KMS-11 (cell line): ENCODE data around the gene EXOC3L4.
"Not testable (repeated sequence)": the region's sequence is repeated elsewhere in the genome, so short reads cannot be mapped to it uniquely, and the experiment has no call there.

ENCODE experiments used
- H2AFZ ChIP-seq: fragments of 200-600 bp; sonication (generic); 2 replicates; pipeline ENCODE4 v1.6.1; 2016; ENCODE audit warnings: antibody characterized with exemption, mixed run types, low read depth
- H3K27ac ChIP-seq: fragments of 200-600 bp; sonication (generic); 2 replicates; pipeline ENCODE4 v1.6.1; 2016; ENCODE audit warnings: mild to moderate bottlenecking, mixed run types
- H3K27me3 ChIP-seq: fragments of 200-600 bp; sonication (generic); 2 replicates; pipeline ENCODE4 v1.6.1; 2017; ENCODE audit warnings: mild to moderate bottlenecking, low read depth, mixed run types, moderate library complexity; ENCODE audit not compliant: insufficient read depth
- H3K36me3 ChIP-seq: fragments of 200-600 bp; sonication (generic); 2 replicates; pipeline ENCODE4 v1.6.1; 2017; ENCODE audit warnings: mild to moderate bottlenecking, mixed run types; ENCODE audit not compliant: insufficient read depth
- H3K4me1 ChIP-seq: fragments of 200-600 bp; sonication (generic); 2 replicates; pipeline ENCODE4 v1.6.1; 2016; ENCODE audit warnings: mild to moderate bottlenecking, low read depth, mixed run types; ENCODE audit not compliant: poor library complexity, severe bottlenecking
- H3K4me2 ChIP-seq: fragments of 200-600 bp; sonication (generic); 2 replicates; pipeline ENCODE4 v1.7.0; 2016; ENCODE audit warnings: mild to moderate bottlenecking, mixed run types
- H3K4me3 ChIP-seq: fragments of 200-600 bp; sonication (generic); IDR thresholded peaks from 2 replicates; pipeline ENCODE4 v1.6.1; 2017; ENCODE audit warnings: low read depth, low read length, mixed read lengths; ENCODE audit not compliant: insufficient read depth
- H3K79me2 ChIP-seq: fragments of 200-600 bp; sonication (generic); 2 replicates; pipeline ENCODE4 v1.6.1; 2016; ENCODE audit warnings: low read depth, mixed run types; ENCODE audit not compliant: insufficient read depth
- H3K9ac ChIP-seq: fragments of 200-600 bp; sonication (generic); 2 replicates; pipeline ENCODE4 v1.6.1; 2016; ENCODE audit warnings: mild to moderate bottlenecking, mixed run types
- H4K20me1 ChIP-seq: fragments of 200-600 bp; sonication (generic); 2 replicates; pipeline ENCODE4 v1.6.1; 2016; ENCODE audit warnings: mild to moderate bottlenecking, mixed run types; ENCODE audit not compliant: insufficient read depth
- TF ChIP-seq, protein P1 (sequence below): fragments of 200-600 bp; sonication (generic); conservative IDR thresholded peaks from 2 replicates; pipeline ENCODE4 v1.6.1; 2017; ENCODE audit warnings: low read depth, mild to moderate bottlenecking, antibody characterized with exemption, low read length, moderate library complexity, mixed read lengths

EXOC3L4 gene

DNA sequence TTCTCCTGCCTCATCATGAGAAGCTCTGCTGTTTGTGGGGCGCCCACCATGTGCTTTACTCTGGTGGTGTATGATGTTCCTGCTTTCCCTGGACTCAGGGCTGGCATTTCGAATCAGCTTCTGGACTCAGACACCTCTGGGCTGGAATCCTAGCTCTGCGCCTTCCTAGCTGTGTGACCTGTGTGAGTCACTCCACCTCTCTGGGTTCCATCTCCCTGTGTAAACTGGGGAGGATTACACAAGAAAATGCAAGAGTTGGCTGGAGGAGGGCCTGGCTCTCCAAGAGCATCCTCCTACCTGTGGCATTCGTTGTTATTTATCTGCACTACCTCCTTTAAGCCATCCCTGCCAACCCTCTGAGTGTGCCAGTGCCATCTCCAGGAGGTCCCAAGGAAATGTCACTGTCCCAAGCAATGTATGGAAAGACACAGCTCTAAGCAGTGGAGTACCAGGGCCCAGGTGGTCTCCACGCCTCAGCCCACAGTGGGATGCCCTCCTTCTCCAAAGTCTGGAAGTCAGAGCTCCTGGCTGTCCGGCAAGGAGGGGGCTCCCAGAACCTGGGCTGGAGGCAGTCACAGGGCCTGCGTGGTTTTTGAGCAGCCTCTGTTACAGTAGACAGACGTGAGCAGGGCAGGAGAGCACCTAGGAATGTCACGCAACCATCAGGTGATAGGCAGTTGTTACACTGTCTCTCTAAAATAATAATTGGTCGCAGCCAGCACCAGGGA lies 21.5 kb downstream of the EXOC3L4 start:
- no peaks in the 10 kb centered on the region for H4K20me1 ChIP-seq
- no peaks in the 10 kb centered on the region for H3K36me3 ChIP-seq
- TF ChIP-seq, protein P1, sequence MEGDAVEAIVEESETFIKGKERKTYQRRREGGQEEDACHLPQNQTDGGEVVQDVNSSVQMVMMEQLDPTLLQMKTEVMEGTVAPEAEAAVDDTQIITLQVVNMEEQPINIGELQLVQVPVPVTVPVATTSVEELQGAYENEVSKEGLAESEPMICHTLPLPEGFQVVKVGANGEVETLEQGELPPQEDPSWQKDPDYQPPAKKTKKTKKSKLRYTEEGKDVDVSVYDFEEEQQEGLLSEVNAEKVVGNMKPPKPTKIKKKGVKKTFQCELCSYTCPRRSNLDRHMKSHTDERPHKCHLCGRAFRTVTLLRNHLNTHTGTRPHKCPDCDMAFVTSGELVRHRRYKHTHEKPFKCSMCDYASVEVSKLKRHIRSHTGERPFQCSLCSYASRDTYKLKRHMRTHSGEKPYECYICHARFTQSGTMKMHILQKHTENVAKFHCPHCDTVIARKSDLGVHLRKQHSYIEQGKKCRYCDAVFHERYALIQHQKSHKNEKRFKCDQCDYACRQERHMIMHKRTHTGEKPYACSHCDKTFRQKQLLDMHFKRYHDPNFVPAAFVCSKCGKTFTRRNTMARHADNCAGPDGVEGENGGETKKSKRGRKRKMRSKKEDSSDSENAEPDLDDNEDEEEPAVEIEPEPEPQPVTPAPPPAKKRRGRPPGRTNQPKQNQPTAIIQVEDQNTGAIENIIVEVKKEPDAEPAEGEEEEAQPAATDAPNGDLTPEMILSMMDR: no peak
- no peak overlapping the region for H3K27ac ChIP-seq
- H3K4me3 ChIP-seq: no peak overlapping the region
- H2AFZ ChIP-seq: no peak overlapping the region
- no peaks in the 10 kb centered on the region for H3K27me3 ChIP-seq
- no peak overlapping the region for H3K4me2 ChIP-seq
- no peak overlapping the region for H3K9ac ChIP-seq
- peaks cover 45% of the 10 kb centered on the region for H3K4me1 ChIP-seq
- H3K79me2 ChIP-seq: no peaks in the 10 kb centered on the region

DNA sequence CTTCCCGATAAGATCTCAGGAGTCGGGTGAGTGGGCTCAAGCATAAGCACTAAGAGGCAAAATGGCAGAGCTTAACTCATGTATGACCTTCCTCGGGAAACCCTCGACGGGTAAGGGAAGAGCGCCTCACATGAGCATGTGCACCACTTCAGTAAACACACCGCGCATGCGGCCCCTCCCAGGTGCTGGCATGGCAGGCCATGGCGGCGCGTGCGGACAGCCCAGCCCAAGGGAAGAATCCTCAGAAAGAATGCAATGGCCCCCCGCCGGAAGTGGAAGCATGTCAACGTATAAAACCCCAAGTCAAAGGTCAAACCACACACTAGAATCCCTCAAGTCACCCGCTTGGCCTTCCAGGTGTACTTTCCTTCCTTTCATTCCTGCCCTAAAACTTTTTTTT lies 22.1 kb downstream of the EXOC3L4 start:
- Histone ChIP-seq H3K4me2 (no peak overlapping the region), H2AFZ (no peak overlapping the region), H4K20me1 (no peaks in the 10 kb centered on the region), H3K27ac (no peak overlapping the region), H3K4me3 (no peak overlapping the region), H3K4me1 (peaks cover 39% of the 10 kb centered on the region), H3K9ac (no peak overlapping the region), H3K36me3 (no peaks in the 10 kb centered on the region), H3K79me2 (no peaks in the 10 kb centered on the region), H3K27me3 (no peaks in the 10 kb centered on the region)
- TF ChIP-seq, protein P1: no peak

DNA sequence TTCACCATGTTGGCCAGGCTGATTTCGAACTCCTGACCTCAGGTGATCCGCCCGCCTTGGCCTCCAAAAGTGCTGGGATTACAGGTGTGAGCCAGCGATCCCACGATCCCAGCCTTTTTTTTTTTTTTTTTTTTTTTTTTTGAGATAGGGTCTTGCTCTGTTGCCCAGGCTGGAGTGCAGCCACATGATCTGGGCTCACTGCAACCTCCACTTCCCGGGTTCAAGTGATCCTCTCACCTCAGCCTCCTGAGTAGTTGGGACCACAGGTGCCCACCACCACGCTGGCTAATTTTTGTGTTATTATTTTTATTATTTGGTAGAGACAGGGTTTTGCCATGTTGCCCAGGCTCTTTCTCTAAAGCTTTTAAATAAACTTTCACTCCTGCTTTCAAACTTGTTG lies 23.0 kb downstream of the EXOC3L4 start:
- not testable (repeated sequence) for H3K27ac ChIP-seq, H2AFZ ChIP-seq, H3K4me3 ChIP-seq, H3K4me2 ChIP-seq, H3K36me3 ChIP-seq, H3K27me3 ChIP-seq, H4K20me1 ChIP-seq, H3K9ac ChIP-seq, H3K79me2 ChIP-seq
- peaks cover 30% of the 10 kb centered on the region for H3K4me1 ChIP-seq

DNA sequence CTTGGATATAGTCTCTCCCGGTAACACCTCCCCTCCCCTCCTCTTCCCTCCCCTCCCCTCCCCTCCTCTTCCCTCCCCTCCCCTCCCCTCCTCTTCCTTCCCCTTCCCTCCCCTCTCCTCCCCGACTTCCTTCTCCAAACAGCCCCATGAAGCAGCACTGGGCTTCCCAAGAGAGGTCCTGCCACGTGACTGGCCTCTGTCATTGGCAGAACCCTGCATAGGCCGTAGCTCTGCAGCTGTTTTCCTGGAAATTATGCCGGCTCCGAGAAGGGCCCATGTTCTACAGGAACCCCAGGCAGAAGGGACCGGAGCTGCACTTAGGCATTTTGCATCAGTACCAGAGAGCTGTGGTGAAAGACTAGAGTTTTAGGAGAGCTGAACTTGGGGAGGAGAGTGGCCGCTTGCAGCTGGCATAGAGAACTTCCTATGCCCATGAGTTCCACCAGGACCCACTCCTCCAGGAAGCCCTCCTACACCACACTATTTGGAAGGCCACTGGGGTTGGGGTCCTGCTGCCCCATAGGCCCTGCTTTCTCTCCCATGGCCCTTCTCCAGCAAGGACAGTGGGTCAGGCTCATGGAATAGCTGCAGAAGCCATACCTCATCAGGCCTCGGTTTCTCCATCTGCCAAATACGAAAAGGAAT lies 23.6 kb downstream of the EXOC3L4 start:
- no peaks in the 10 kb centered on the region for H3K36me3 ChIP-seq
- no peak overlapping the region for H2AFZ ChIP-seq
- H3K4me3 ChIP-seq: no peak overlapping the region
- H3K27me3 ChIP-seq: no peaks in the 10 kb centered on the region
- peaks cover 24% of the 10 kb centered on the region for H3K4me1 ChIP-seq
- H4K20me1 ChIP-seq: no peaks in the 10 kb centered on the region
- TF ChIP-seq, protein P1: no peak
- H3K4me2 ChIP-seq: no peak overlapping the region
- H3K79me2 ChIP-seq: no peaks in the 10 kb centered on the region
- H3K27ac ChIP-seq: no peak overlapping the region
- H3K9ac ChIP-seq: no peak overlapping the region

DNA sequence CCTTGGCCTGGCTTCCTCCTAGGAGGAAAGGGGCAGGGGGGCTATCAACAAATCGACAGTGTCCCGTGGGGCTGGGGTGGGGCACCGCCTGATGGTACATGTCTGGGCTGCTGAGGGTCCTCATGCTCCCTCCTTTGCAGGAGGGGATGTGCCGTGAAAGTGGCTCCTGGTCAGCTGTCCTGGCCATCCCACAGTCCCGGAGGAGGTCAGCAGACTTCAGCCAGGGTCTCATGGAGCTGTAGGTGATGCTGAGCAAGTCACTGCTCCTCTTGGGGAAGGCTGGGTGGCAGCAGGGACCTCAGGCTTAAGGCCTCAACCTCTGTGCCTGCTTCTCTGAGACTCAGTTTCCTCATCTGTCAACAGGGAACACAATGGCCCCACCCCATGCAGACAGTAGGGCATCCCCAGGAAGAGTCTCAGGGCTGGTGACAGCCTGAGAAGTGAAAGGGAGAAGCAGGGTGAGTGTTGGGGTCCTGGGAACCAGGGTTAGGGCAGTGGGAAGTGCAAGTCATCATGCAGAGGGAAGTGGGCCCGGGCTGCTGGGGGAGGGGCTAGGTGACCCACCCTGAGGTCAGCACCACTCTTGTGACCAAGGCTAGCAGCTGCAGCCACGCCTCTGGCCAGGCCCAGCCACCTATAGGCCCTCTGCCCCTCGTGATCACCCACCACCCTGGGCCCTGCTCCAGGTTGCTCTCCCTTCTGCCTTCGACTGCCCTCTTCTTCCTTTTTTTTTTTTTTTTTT lies 24.3 kb downstream of the EXOC3L4 start:
- Histone ChIP-seq H2AFZ (no peak overlapping the region), H3K27me3 (no peaks in the 10 kb centered on the region), H3K36me3 (no peaks in the 10 kb centered on the region), H3K27ac (no peak overlapping the region), H3K9ac (no peak overlapping the region), H3K79me2 (no peaks in the 10 kb centered on the region), H3K4me1 (peaks cover 17% of the 10 kb centered on the region), H4K20me1 (no peaks in the 10 kb centered on the region), H3K4me2 (no peak overlapping the region), H3K4me3 (no peak overlapping the region)
- TF ChIP-seq, protein P1: no peak

DNA sequence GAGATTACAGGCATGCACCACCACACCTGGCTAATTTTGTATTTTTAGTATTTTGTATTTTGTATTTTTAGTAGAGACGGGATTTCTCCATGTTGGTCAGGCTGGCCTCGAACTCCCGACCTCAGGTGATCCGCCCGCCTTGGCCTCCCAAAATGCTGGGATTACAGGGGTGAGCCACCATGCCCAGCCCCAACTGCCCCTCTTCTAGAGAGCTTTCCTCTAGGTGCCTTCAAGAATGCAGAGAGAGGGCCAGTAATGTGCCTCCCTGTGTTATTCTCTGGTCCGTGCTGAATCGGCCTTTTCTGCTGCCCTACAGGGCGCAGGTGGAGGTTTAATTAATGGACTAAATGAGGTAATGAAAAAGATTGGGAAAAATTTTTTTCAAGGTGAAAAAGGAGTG lies 25.0 kb downstream of the EXOC3L4 start:
- not testable (repeated sequence) for H2AFZ ChIP-seq, H3K36me3 ChIP-seq, H3K27me3 ChIP-seq, H3K4me3 ChIP-seq, H3K79me2 ChIP-seq, H4K20me1 ChIP-seq, H3K4me2 ChIP-seq, H3K9ac ChIP-seq, H3K27ac ChIP-seq
- H3K4me1 ChIP-seq: peaks cover 10% of the 10 kb centered on the region
